H9 (cell line): ENCODE results near the gene SLC6A8. TPM values are rescaled to one million over a fixed set of nuclear protein-coding genes. Genes with fewer than 3 reads are reported as not detected.

Experiments
- DNase-seq: peaks from one replicate; pipeline ENCODE4 v3.0.0-alpha.2; 2017
- H2AFZ ChIP-seq: one replicate; pipeline ENCODE4 v1.6.1; 2013; ENCODE audit warnings: mild to moderate bottlenecking, low read length, control low read depth, moderate library complexity
- H2AK5ac ChIP-seq: 2 replicates; pipeline ENCODE4 v1.6.1; 2013; ENCODE audit warnings: low read length, control low read depth, mixed read lengths; ENCODE audit not compliant: insufficient read length
- H2BK120ac ChIP-seq: one replicate; pipeline ENCODE4 v1.6.1; 2013; ENCODE audit warnings: low read depth, mild to moderate bottlenecking, low read length, control low read depth, inconsistent platforms; ENCODE audit not compliant: poor library complexity, severe bottlenecking
- H2BK12ac ChIP-seq: 2 replicates; pipeline ENCODE4 v1.6.1; 2013; ENCODE audit warnings: low read length, control low read depth, mixed read lengths, low read depth; ENCODE audit not compliant: insufficient read length
- H2BK15ac ChIP-seq: 2 replicates; pipeline ENCODE4 v1.6.1; 2013; ENCODE audit warnings: low read depth, low read length, control low read depth
- H2BK20ac ChIP-seq: one replicate; pipeline ENCODE4 v1.6.1; 2013; ENCODE audit warnings: low read depth, mild to moderate bottlenecking, low read length, control low read depth, inconsistent platforms; ENCODE audit not compliant: poor library complexity, severe bottlenecking
- H2BK5ac ChIP-seq: 2 replicates; pipeline ENCODE4 v1.6.1; 2013; ENCODE audit warnings: low read length, control low read depth, mixed read lengths; ENCODE audit not compliant: insufficient read length
- H3K14ac ChIP-seq: 2 replicates; pipeline ENCODE4 v1.6.1; 2013; ENCODE audit warnings: low read length, control low read depth; ENCODE audit not compliant: insufficient read depth
- H3K18ac ChIP-seq: 2 replicates; pipeline ENCODE4 v1.6.1; 2013; ENCODE audit warnings: low read depth, mild to moderate bottlenecking, mixed read lengths, low read length, control low read depth; ENCODE audit not compliant: insufficient read length
- H3K23ac ChIP-seq: 2 replicates; pipeline ENCODE4 v1.6.1; 2013; ENCODE audit warnings: low read length, control low read depth, mixed read lengths, low read depth; ENCODE audit not compliant: insufficient read length
- H3K23me2 ChIP-seq: 2 replicates; pipeline ENCODE4 v1.6.1; 2013; ENCODE audit warnings: low read depth, mild to moderate bottlenecking, mixed read lengths, low read length, control low read depth; ENCODE audit not compliant: insufficient read length, poor library complexity, severe bottlenecking
- H3K27ac ChIP-seq: 2 replicates; pipeline ENCODE4 v1.5.1; 2013; ENCODE audit warnings: low read length, control low read depth, mixed read lengths, low read depth; ENCODE audit not compliant: insufficient read length
- H3K27me3 ChIP-seq: 2 replicates; pipeline ENCODE4 v1.6.1; 2013; ENCODE audit warnings: low read length, control low read depth, inconsistent platforms; ENCODE audit not compliant: insufficient read depth
- H3K4ac ChIP-seq: 2 replicates; pipeline ENCODE4 v1.6.1; 2013; ENCODE audit warnings: low read depth, mild to moderate bottlenecking, control low read depth, inconsistent platforms, low read length, moderate library complexity
- H3K4me1 ChIP-seq: 2 replicates; pipeline ENCODE4 v1.6.1; 2013; ENCODE audit warnings: low read length, control low read depth, inconsistent platforms; ENCODE audit not compliant: insufficient read depth
- H3K4me2 ChIP-seq: 2 replicates; pipeline ENCODE4 v1.6.1; 2013; ENCODE audit warnings: low read length, control low read depth, mixed read lengths; ENCODE audit not compliant: insufficient read length, insufficient read depth
- H3K56ac ChIP-seq: 2 replicates; pipeline ENCODE4 v1.6.1; 2013; ENCODE audit warnings: low read depth, mild to moderate bottlenecking, mixed read lengths, low read length, control low read depth; ENCODE audit not compliant: insufficient read length
- H3K79me1 ChIP-seq: 2 replicates; pipeline ENCODE4 v1.6.1; 2013; ENCODE audit warnings: low read depth, mild to moderate bottlenecking, moderate library complexity, low read length, control low read depth, inconsistent platforms; ENCODE audit not compliant: insufficient read depth, poor library complexity, severe bottlenecking
- H3K79me2 ChIP-seq: 2 replicates; pipeline ENCODE4 v1.6.1; 2013; ENCODE audit warnings: low read length, control low read depth, inconsistent platforms; ENCODE audit not compliant: insufficient read depth
- H3K9ac ChIP-seq: 2 replicates; pipeline ENCODE4 v1.6.1; 2013; ENCODE audit warnings: low read length, control low read depth, mixed read lengths; ENCODE audit not compliant: insufficient read length; ENCODE audit errors: extremely low read depth
- H3K9me3 ChIP-seq: one replicate; pipeline ENCODE4 v1.6.1; 2013; ENCODE audit warnings: low read depth, low read length, inconsistent platforms; ENCODE audit not compliant: control insufficient read depth
- H3T11ph ChIP-seq: one replicate; pipeline ENCODE4 v1.6.1; 2013; ENCODE audit warnings: mild to moderate bottlenecking, low read length, control low read depth, inconsistent platforms
- H4K20me1 ChIP-seq: one replicate; pipeline ENCODE4 v1.6.1; 2013; ENCODE audit not compliant: control insufficient read depth, insufficient read length, insufficient read depth
- H4K5ac ChIP-seq: 2 replicates; pipeline ENCODE4 v1.6.1; 2013; ENCODE audit warnings: low read depth, mild to moderate bottlenecking, mixed read lengths, low read length, control low read depth; ENCODE audit not compliant: insufficient read length
- H4K8ac ChIP-seq: replicated peaks from 2 replicates; pipeline ENCODE4 v1.6.1; 2013; ENCODE audit warnings: low read length, control low read depth, mixed read lengths, low read depth; ENCODE audit not compliant: insufficient read length
- H4K91ac ChIP-seq: 2 replicates; pipeline ENCODE4 v1.6.1; 2013; ENCODE audit warnings: low read depth, mild to moderate bottlenecking, moderate library complexity, mixed read lengths, low read length, control low read depth; ENCODE audit not compliant: insufficient read length
- H3K27ac Mint-ChIP-seq, 3 experiments: 2 replicates in 2 of 3; 3 replicates in 1 of 3; pipeline ENCODE4 v1.8.0; 2020 to 2021; ENCODE audit warnings: mixed read lengths in 3 of 3, mild to moderate bottlenecking in 1 of 3, moderate library complexity in 1 of 3
- H3K27me3 Mint-ChIP-seq: 2 replicates; pipeline ENCODE4 v1.8.0; 2021; ENCODE audit warnings: low read depth, mild to moderate bottlenecking, moderate library complexity, mixed read lengths
- H3K36me3 Mint-ChIP-seq, 3 experiments: 2 replicates in 2 of 3; 3 replicates in 1 of 3; pipeline ENCODE4 v1.8.0; 2020 to 2021; ENCODE audit warnings: low read depth in 3 of 3, mixed read lengths in 3 of 3; ENCODE audit not compliant: insufficient read depth in 1 of 3
- H3K4me1 Mint-ChIP-seq, 2 experiments: 2 replicates each; pipeline ENCODE4 v1.8.0; 2020; ENCODE audit warnings: mixed read lengths in 2 of 2
- H3K4me3 Mint-ChIP-seq, 2 experiments: 2 replicates in 1 of 2; 3 replicates in 1 of 2; pipeline ENCODE4 v1.8.0; 2020 to 2021; ENCODE audit warnings: mild to moderate bottlenecking in 2 of 2, mixed read lengths in 2 of 2, moderate library complexity in 1 of 2
- H3K9me3 Mint-ChIP-seq, 2 experiments: 2 replicates in 1 of 2; 3 replicates in 1 of 2; pipeline ENCODE4 v1.8.0; 2020; ENCODE audit warnings: mild to moderate bottlenecking in 2 of 2, mixed read lengths in 2 of 2, moderate library complexity in 1 of 2
- WGBS: extraction: QIAGEN DNeasy Blood & Tissue Kit; methylation state at CpG from one replicate; pipeline ENCODE4 v1.1.7; 2013; ENCODE audit warnings: missing lambda C conversion rate, low lambda C conversion rate, mixed read lengths; ENCODE audit not compliant: insufficient read length; ENCODE audit errors: extremely low coverage; 5-methylcytosine and 5-hydroxymethylcytosine counted together
- total RNA-seq: library from RNA; stranded (reverse); gene quantifications from 2 replicates; pipeline ENCODE4 v1.2.1, GENCODE V29; 2021
- TF ChIP-seq, protein P1 (sequence below): fragments of 200-600 bp; sonication (generic); conservative IDR thresholded peaks from 3 replicates; pipeline ENCODE4 v1.8.0; 2021; ENCODE audit warnings: antibody characterized with exemption, mild to moderate bottlenecking

The SLC6A8 gene
- total RNA-seq, 1 experiment from 2014 or later: 229 TPM

DNA sequence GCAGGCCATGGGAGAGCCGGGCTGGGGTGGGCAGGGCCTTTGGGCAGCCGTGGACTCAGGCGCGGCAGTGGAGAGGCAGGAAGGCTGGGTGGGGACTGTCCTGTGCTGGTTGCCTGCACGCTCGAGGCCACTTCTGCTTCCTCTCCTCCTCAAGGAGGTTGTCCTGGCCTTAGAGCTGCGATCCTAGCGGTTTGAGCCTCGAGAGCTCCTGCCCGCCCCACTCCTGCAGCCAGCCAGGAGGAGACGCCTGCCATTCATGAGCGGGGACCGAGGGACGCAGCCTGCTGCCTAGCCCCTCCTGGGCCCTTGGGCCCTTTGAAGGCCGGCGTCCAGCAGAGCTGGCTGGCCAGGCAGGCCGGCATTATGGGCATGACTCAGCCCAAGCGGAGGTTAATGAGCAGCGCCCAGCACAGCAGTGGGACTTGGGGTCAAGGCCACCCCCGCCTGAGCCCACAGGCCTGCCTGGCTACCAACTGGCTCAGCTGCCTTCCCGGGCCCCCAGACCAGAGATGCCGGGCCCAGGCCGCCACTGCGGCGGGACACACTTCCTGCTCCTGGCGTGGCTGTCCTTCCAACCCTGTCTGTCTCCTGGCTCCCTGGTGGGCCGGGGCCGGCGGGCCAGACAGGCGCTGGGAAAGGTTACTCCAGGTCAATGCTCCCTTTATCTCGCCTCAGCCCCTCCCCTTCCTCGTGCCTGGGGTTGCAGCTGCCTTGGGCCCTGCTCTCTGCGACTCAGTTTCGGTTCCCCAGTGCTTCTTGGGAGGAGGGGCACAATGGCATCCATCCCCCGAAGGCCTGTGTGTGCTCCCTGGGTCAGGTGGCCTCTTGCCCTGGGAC, 38.8 kb downstream of the SLC6A8 start:
- peaks cover 10% of the 10 kb centered on the region; the same call in 1 of the 2 replicates for H3K79me2 ChIP-seq
- H2BK120ac ChIP-seq: no peak overlapping the region
- H2AFZ ChIP-seq: no peak overlapping the region
- no peaks in the 10 kb centered on the region for H3K27me3 ChIP-seq
- no peak overlapping the region for H3K9ac ChIP-seq
- H3K4me2 ChIP-seq: no peak overlapping the region
- DNase-seq: peak; percentile 82
- Mint-ChIP-seq H3K4me1 (peaks cover 10 to 20% of the 10 kb centered on the region in 2 experiments), H3K4me3 (peak overlapping the region; percentile 3 to 50; a peak in 2 of 5 replicates), H3K27me3 (no peaks in the 10 kb centered on the region), H3K36me3 (peaks cover 10 to 35% (median 32%) of the 10 kb centered on the region in 3 experiments; a peak in 6 of 7 replicates), H3K9me3 (peaks cover 55 to 68% of the 10 kb centered on the region in 2 experiments), H3K27ac (peak overlapping the region in 2 of 3 experiments; percentile 44 to 74; a peak in 3 of 7 replicates)
- no peak overlapping the region for H2BK5ac ChIP-seq
- no peak overlapping the region for H3K27ac ChIP-seq
- TF ChIP-seq, protein P1, sequence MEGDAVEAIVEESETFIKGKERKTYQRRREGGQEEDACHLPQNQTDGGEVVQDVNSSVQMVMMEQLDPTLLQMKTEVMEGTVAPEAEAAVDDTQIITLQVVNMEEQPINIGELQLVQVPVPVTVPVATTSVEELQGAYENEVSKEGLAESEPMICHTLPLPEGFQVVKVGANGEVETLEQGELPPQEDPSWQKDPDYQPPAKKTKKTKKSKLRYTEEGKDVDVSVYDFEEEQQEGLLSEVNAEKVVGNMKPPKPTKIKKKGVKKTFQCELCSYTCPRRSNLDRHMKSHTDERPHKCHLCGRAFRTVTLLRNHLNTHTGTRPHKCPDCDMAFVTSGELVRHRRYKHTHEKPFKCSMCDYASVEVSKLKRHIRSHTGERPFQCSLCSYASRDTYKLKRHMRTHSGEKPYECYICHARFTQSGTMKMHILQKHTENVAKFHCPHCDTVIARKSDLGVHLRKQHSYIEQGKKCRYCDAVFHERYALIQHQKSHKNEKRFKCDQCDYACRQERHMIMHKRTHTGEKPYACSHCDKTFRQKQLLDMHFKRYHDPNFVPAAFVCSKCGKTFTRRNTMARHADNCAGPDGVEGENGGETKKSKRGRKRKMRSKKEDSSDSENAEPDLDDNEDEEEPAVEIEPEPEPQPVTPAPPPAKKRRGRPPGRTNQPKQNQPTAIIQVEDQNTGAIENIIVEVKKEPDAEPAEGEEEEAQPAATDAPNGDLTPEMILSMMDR: no peak
- H3K9me3 ChIP-seq: peaks cover 31% of the 10 kb centered on the region
- peaks cover 4% of the 10 kb centered on the region for H3K23me2 ChIP-seq
- H2BK12ac ChIP-seq: no peak overlapping the region
- no peak overlapping the region for H4K8ac ChIP-seq
- H3K14ac ChIP-seq: no peak overlapping the region
- no peak overlapping the region for H3T11ph ChIP-seq
- no CpG with 5 or more reads among the region's 35 CpGs for WGBS
- no peaks in the 10 kb centered on the region for H3K79me1 ChIP-seq
- H3K23ac ChIP-seq: no peak overlapping the region
- H2BK15ac ChIP-seq: no peak overlapping the region
- no peak overlapping the region for H4K91ac ChIP-seq
- no peaks in the 10 kb centered on the region for H3K4me1 ChIP-seq
- H3K18ac ChIP-seq: no peak overlapping the region
- H4K20me1 ChIP-seq: no peaks in the 10 kb centered on the region
- no peak overlapping the region for H4K5ac ChIP-seq
- H2AK5ac ChIP-seq: no peak overlapping the region
- H2BK20ac ChIP-seq: no peak overlapping the region
- H3K4ac ChIP-seq: no peak overlapping the region
- no peak overlapping the region for H3K56ac ChIP-seq
